Activated CD8-positive, alpha-beta memory T cell treated with anti-CD3 and anti-CD28 coated beads for 4 hours (primary cell): ENCODE data around the gene CDCA3.
"Not testable (repeated sequence)": the region's sequence is repeated elsewhere in the genome, so short reads cannot be mapped to it uniquely, and the experiment has no call there.

Source experiments
- DNase-seq, 2 donors: peaks; one replicate each; pipeline ENCODE4 v3.0.0-alpha.2; 2020; ENCODE audit warnings: low read depth in 2 of 2

Gene CDCA3

DNA sequence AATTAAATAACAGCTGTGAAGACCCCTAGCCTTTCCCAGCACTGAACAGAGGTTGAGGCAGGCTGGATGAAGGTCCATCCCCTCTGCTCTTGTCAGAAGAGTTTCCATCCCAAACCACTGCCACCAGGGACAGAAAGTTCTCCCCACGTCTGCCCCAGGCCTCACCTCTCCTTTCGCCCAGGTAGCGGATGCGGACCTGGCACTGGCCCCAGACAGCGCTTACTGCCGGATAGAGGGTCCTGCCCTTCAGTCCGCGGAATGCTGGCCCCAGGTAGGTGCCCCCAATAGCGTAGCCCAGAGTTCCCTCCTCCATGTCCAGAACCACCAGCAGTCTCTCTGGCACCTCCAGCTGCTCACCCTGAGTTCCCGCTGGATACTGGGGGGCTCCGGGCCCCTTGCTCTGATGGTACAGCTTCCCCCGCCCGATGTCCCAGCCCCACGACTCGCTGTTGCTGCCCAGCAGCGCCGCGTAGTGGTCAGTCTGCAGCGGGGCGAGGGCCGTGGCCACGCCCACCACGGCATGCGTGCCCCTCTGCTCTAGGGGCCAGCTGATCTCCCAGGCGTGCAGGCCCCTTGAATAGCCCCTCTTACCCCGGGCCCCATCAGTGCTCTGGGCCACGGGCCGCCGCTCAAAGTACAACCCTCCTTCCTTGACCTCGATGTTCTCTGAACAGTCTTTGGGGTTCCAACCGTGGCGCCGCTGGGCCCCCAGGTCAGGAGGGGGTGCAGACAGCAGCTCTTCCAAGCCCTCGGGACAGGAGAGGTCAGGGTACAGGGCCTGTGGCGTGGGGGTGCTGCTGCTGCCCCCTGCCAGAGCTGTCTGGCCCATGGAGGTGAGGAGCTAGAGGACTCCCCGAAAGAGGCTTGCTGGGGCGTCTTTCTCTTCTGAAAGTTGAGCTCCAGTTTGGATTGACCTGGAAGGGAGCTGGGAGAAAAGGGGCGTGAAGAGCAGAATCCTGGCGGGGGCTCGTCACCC lies 21.3 kb upstream of the CDCA3 start:
- DNase-seq = peak; percentile 60 to 71

DNA sequence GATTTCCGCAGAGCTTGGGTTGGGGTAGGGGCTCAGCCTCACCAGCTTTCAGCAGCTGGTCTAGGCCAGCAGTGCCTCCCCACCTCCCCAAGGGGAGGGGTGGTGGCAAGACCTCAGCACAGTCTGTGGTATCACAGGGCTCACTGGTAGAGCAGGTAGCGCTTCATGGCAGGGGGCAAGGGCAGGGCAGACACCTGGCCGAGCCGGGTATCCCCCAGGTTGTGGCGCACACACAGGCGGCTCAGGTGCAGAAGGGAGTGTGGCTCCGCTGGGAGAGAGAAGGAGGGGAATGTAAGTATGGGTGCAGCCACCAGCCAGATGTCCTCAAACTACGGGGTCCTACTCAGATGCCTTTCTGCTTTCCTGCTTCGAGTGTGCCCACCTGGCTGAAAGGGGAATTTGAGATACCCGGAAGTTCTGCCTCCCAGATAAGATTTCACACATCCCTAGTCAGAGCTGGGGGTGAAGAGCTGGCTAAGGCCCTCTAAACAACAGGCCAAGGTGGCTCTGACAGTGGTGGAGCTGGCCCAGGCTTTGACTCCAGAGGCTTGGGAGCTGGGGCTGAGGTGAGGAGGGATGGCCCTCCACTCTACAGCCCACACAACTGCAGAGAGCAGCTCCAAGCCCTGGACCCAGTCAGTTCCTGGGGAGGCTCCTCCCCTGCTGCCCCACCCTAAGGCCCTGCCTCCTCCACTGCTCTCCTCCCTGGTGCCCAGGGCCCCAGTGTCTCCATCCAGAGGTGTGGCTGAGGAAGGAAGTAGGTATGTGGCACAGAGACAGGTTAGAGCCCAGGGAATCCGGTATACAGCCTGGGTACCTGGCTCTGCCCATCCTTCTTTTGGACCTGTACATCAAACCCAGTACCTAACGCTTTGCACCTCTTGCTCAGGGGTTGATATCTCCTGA lies 20.2 kb upstream of the CDCA3 start:
- no peak for DNase-seq

- not testable (repeated sequence) for DNase-seq
Observed at GRCh38 chr12:6870304-6870703, 19.2 kb upstream of the CDCA3 start.

DNA sequence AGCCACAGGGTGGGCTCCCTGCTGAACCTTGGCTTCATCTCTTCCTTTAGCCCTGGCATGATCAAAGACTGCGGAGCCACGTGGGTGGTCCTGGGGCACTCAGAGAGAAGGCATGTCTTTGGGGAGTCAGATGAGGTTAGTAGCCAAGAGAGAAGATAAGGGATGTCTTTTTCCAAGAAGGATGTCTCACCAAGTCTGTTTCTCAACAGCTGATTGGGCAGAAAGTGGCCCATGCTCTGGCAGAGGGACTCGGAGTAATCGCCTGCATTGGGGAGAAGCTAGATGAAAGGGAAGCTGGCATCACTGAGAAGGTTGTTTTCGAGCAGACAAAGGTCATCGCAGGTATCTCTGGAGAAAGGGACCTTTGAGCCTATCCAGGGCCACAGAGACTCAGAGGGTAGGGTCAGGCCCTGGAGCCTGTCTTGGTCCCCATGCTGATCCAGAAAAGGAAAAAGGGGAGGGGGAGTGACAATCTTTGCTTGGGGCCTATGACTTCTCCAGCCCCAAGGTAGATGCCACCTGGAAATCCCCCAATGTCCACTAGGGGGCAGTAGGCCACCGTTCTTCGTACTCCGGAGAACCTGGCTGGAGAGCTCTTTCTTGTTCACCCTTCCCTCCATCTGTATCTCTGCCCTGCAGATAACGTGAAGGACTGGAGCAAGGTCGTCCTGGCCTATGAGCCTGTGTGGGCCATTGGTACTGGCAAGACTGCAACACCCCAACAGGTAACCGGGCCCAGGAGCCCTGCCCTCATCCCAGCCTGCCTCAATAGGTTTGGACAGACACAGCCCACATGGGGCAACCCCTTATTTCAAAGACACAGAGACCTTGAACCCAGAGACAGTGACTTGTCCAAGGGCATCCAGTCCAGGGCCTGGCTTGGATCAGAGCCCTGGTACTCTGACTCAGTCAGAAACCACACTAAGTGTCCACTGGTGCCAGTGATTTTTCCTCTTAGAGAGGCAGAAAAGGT lies 18.2 kb upstream of the CDCA3 start:
- peak; percentile 72 to 73 for DNase-seq

DNA sequence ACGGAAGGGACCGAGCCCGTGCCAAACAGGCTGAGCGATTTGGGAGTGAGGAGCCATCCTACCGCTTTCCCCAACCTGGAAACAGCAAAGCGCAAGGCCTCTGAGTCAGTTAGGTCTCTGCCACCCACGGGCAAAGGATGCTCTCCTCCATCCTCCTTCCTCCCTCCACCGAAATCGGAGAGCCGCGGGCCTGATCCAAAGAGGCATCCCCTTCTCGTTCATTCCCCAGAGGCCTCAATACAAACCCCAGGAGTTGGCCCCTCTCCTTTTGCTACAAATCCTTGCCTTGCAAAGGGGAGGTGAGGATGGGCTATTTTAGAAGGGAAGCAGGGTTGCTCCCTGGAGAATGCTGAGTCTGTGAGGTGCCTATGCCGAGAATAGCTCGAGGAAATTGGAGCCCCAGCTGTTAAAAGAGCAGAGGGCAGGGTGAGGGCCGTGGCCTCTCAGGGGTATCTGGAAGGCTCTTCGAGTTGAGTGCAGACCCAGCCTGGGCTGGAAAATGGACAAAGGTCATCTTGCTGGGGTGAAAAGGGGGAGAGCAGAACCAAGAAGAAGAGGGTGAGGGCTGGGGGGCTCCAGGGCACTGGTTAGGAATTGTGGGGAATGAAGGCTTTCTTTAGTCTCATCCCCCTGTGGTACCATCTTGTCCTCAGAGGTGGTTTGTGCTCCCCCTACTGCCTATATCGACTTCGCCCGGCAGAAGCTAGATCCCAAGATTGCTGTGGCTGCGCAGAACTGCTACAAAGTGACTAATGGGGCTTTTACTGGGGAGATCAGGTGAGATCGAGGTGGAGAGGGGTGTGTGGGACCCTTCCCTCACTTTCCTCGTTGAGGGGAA lies 17.3 kb upstream of the CDCA3 start:
- no peak for DNase-seq

GRCh38 chr12:6867413-6868210 lies 16.5 kb upstream of the CDCA3 start, which contains the start of gene TPI1:
Gene TPI1 (plus strand): TSS chr12:6867531. CDS start chr12:6867567, 36 bp downstream.
- peak; percentile 53 to 59 for DNase-seq

DNA sequence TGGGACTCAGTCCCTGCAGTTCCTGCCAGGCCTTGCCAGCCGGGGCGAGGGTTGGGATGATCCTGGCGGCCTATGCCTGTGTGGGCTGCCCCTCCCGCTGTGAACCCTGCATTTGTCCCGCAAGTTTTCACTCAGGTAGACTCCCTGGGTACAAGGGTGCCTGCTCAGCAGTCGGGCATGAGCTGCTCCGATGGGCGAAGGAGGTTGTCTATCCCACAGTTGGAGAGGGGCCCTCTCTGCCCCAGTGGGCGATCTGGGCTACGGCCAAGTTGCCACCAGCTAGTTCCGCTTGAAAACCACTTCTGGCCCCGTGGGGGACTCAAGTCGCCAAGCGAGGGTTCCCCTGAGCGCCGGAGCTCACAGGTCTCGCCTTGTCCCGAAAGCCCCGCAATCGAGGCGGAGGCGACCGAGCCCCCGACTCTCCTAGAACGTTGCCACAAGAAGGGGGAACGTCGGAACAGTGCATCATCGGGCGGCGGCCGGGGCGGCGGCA lies 15.9 kb upstream of the CDCA3 start:
- DNase-seq = no peak

- no peak for DNase-seq
Observed at GRCh38 chr12:6866163-6866919, 15.3 kb upstream of the CDCA3 start.

DNA sequence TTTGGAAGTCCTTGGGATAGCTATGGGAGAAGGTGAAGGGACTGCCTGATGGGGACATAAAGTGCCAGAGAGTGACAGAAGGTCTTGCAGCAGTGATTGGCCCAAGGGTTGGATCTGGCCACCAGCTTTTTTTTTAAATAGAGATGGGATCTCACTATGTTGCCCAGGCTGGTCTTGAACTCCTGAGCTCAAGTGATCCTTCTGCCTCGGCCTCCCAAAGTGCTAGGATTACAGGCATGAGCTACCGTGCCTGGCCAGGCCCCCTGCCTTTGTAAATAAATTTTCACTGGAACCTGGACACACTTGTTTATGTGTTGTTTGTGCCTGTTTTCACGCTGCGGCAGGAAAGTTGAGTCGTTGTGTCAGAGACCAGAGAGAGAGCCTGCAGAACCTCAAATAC lies 14.2 kb upstream of the CDCA3 start:
- not testable (repeated sequence) for DNase-seq

GRCh38 chr12:6863586-6864321 lies 12.7 kb upstream of the CDCA3 start:
- no peak for DNase-seq

DNA sequence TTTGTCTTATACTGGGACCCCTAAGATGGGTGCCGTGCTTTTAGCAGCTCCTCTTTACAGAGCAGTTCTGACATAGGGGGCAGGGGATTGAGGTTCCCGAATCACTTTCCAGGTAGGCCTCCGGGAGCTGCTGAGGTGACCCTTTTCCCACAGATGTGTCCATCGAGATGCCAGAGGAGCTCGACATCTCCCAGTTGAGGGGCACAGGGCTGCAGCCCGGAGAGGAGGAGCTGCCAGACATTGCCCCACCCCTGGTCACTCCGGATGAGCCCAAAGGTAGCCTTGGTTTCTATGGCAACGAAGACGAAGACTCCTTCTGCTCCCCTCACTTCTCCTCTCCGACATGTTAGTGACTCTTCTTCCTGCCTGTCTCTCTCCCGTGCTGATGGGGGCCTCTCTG lies 11.9 kb upstream of the CDCA3 start:
- DNase-seq = no peak

- DNase-seq = no peak
Observed at GRCh38 chr12:6861391-6861790, 10.3 kb upstream of the CDCA3 start.

DNA sequence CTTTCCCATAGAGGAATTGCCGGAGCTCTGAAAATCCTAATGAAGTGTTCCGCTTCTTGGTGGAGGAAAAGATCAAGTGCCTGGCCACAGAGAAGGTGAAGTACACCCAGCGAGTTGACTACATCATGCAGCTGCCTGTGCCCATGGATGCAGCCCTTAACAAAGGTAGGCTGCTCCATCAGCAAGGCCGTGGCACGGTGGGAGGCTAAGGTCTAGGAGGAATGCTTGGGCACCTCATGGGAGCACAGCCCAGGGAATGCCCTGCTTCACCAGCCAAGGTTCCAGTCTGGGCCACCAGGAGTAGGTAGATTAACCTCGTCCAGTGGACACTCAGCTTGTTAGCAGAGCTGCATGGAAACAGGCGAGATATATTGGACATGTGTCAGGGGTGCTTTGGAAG lies 9.9 kb upstream of the CDCA3 start:
- DNase-seq = no peak

GRCh38 chr12:6860116-6860515 lies 9.0 kb upstream of the CDCA3 start:
- DNase-seq = no peak

GRCh38 chr12:6858799-6859198 lies 7.7 kb upstream of the CDCA3 start:
- DNase-seq = no peak

DNA sequence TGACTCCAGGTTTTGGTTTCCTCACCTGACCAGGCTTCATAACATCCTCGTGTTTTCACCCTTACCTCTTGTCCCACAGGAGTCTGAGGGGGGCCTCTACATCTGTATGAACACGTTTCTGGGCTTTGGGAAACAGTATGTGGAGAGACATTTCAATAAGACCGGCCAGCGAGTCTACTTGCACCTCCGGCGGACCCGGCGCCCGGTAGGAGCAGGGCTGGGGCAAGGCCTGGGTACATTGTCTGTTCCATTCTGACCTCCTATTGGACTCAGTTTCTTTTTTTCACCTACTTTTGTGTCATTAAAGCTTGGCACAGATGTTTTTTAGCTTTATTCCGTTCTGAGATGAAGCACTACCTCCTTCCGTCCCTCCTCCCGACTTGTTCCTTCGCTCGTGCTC lies 4.2 kb upstream of the CDCA3 start:
- no peak for DNase-seq

DNA sequence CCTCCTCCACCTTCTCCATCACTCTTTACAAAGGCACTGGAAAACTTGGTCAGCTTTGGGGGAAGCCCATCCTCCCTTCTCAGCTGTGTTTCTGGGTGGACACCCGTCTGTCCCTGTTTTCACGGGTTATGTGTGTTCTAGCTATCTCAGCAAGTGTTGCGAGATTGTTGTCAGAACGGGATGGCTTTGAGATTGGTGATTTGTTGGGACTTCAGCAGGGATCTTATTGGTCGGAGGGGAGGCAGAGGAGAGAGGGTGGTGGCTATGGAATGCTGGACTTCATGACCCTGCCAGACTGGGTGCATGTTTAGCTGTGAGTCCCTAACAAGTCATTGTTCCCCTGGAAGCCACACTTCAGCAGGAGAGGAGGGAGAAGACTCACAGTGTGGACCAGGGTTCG lies 3.0 kb upstream of the CDCA3 start:
- no peak for DNase-seq

GRCh38 chr12:6853626-6854025 lies 2.5 kb upstream of the CDCA3 start:
- no peak for DNase-seq
